CMK (cell line): Measurements from ENCODE around the gene CRB2.
"Not testable (repeated sequence)": the region's sequence is repeated elsewhere in the genome, so short reads cannot be mapped to it uniquely, and the experiment has no call there.

Experiments
- DNase-seq: peaks from one replicate; pipeline ENCODE4 v3.0.0-alpha.2; 2010; ENCODE audit warnings: low read depth

The CRB2 gene

DNA sequence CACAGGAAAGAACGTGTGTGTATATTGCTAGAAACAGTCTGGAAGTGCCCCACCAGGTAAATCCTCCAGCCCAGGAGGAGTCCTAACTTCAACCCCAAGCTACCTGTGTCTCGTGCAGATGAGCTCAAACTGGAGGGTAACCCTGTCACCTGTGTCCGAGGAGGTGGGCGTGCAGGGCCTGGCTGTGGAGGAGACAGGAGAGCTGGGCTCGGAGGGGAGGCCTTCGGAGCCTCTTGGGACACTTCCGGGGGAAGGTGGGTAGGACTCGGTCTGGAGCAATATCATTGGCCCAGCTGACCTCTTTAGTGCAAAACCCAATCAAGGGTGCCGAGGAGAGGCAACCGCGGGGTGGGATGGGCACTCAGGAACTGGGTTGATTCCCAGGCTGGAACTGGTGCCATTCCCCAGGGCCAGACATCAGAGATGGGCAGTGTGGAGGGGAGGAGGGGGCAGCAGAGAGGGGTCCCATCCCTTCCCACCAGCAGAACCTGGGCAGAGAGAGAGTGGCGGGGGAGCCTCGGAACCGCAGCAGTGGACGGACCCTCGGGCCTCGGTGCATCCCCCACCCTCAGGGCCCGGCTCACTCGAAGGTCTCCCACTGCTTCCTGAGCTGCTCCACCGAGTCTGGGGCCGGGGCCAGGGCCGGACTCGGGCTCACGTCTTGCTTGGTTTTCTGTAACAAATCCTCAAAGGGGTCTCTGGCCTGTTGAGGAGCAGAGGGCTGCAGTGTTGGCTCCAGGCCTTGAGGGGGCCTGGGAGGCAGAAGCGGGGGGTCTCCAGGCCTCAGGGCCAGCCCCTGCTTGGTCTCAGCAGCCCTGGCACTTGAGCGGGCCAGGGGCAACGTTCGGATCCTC, 25.1 kb downstream of the CRB2 start:
- DNase-seq: no peak

DNA sequence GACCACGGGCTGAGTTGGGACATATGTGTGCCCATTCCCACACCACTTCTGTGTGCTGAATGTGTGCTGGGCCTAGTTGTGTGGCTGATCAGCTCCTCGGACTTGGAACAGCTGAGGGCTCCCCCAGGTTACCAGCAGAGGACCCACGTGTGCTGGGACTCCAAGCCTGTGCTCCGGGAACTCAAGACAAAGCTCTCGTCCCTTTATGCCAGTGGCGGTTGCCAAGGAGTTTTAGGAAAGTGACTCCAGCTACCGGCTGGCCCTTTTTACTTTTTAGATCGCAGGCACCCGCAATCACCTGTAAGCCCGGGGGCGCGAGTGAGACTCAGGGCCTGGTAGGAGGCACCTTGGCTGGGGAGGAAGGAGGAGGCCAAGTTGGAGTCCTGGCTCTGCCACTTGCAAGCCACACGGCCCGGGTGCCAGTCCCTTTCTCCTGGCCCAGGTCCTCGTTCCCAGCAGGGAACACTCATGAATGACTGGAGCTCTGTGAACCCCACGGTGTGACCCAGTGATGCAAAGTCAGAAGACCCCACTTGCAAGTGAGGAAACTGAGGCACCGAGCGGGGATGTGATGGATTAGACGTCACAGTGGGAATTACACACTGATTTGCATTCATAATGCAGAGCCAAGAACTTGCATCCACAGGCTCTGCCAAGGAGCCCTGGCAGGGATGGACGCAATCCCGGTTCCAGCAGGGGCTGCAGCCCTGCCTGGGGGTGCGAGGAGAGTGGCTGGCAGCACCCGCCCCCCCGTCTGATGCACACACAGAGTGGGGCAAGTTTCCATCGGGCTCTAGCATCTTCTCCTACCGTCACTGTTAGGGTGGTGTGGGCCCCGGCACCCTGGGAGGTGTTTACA, 26.9 kb downstream of the CRB2 start:
- no peak for DNase-seq

DNA sequence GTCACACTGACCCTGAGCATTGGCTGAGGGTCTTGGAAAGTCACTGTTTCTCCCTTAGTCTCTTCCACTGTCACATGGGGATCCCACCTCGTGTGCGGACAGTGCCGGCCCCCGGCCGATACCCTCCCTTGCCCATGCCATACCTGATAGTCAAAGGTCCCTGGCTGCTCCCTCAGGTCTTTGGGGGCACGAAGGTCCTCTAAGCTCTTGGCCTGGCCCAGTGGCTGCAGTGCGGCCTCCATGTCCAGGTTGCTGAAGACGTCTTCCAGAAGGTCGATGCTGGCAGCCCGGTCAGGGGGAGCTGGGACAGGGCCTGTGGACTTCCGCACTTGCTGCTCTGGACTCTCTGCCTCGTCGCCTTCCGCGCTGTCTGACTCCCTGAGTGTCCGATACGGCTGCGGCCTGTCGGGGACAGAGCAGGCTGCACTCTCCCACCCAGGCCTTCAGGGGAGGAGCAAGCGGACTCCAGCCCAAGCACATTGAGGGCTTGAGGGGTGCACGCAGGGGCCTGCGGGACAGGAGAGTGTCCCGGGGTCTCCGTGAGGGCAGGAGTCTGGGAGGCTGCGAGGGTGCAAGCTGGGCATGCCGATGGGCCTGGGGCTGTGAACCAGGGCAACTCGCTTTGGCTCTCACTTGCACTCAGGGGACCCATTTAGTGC, 27.6 kb downstream of the CRB2 start:
- DNase-seq: no peak

DNA sequence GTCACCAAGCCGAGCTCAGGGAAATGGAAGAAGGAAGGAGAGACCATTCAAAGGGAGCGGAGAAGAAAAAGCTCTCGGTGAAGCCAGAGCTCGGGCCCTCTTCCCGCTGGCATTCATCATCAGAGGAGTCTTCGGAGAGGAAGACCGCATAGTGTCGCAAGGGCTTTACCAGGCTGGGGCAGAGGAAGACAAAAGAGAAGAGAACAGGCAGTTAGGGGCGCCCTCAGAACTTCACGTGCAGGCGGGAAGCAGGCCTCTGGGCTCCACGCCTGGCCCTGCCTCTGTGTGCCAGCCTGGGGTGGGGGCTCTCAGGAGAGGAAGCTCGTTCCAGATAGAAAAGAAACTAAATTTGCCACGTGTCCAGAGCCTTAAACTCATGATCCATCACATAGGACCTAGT, 31.7 kb downstream of the CRB2 start:
- no peak for DNase-seq

DNA sequence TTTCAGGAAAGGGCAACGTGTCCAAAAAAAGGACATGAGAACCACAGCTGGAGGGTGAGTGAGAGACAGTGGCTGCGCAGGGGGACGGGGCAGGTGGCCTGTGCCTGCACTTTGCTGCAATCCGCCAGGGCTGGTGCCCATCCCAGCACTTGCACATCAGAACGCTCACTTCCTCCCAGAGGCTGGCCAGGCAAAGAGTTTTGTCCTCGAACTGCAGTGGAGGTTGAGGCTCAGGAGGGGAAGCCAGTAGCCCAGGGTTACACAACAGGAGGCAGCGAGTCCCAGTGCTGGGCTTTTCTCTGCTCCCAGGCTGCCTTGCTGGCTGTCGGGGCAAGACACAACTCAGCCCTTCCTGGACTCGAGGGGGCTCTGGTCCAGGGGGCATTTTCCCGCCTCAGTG, 33.1 kb downstream of the CRB2 start:
- no peak for DNase-seq

GRCh38 chr9:123389698-123390097, 33.7 kb downstream of the CRB2 start:
- DNase-seq: no peak

- DNase-seq: no peak
These were observed 34.5 kb downstream of the CRB2 start for GRCh38 chr9:123390337-123391135.

DNA sequence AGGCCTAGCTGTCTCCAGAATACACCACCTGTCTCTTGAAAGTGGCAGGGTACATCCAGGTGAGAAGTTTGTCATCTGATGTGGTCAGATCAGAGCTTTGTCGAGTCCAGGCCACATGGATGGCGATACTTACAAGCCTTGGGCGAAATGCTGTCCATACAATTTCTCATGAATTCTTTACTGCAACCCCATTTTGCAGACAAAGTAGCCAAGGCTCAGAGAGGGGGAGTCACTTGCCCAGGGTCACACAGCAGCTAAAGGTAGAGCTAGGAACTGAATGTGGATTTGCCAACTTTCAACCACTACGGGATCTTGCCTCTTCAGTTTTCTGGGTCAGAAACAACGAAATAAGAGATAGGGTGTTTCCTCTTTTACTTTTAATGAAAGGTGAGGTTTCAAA, 35.2 kb downstream of the CRB2 start:
- DNase-seq: no peak

DNA sequence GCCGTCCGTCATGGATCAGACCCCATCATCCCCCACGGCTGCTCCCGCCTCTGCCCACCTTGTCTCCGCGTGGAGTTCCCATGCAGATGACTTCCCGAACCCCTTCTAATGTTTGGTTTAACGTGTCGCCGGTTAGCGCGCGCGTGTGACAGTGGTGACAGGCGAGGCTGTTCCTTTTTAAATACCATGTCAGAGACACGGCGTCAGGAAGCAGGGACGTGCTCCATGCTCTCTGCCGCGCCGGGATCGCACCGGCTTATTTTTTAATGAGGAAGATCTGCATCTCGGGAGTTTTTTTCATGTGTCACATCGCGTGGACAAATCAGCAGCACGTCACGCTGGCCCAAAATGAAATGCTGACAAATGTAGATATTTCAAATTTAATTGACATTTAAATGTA, 35.9 kb downstream of the CRB2 start:
- DNase-seq: no peak

DNA sequence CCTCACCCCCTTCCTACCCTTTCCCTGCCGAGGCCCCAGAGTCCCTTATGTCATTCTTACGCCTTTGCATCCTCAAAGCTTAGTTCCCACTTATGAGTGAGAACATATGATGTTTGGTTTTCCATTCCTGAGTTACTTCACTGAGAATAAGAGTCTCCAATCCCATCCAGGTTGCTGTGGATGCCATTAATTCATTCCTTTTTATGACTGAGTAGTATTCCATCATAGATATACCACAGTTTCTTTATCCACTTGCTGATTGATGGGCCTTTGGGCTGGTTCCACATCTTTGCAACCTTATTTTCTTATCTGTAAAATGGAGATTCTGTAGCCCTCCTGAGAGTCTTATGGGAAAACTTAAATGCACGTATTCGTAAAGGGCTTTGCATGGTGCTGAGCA, 36.8 kb downstream of the CRB2 start:
- DNase-seq: no peak

DNA sequence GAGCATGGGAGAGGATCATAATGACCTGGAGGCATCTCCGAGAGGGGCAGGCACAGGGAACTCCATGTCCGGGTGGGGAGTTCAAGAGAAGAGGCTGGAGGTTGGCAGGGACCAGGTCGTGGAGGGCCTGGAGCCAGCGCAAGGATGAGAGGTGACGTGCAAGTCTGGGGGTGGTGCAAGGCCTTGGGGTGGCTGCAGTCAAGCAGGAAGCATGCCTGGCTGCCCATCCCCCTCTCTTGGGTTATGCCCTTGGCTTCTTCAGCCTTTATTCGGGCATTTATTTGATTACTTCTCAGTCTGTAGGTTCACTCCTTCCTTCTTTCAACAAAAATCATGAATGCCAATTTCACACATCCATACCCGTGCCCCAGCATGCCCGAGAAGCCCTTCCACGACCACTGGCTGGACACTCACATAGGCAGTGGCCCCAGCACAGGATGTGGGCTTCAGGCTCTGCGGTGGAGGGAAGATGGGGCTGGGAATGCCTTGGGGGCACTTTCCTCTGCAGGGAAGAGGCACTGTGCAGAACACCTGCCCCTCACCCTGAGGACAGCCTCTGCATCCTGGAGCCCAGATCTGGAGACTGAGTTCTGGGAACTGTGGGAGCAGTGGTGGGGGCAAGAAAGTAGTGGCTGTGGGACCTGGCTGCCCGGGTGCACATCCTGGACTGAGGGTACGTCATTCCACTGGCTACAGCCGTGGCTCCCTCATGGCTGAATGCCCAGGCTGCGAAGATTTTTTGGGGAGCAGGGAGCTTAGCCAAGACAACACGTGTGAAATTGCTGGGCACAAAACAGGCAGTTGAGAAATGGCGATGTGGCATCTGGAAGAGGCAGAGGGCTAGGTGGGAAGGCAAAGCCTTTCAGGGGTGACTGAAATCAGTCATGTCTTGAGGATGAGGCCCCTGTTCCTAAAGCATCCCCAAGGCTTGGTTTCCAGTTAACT, 38.6 kb downstream of the CRB2 start:
- DNase-seq: peak; percentile 29

GRCh38 chr9:123395276-123395688, 39.3 kb downstream of the CRB2 start:
- no peak for DNase-seq

DNA sequence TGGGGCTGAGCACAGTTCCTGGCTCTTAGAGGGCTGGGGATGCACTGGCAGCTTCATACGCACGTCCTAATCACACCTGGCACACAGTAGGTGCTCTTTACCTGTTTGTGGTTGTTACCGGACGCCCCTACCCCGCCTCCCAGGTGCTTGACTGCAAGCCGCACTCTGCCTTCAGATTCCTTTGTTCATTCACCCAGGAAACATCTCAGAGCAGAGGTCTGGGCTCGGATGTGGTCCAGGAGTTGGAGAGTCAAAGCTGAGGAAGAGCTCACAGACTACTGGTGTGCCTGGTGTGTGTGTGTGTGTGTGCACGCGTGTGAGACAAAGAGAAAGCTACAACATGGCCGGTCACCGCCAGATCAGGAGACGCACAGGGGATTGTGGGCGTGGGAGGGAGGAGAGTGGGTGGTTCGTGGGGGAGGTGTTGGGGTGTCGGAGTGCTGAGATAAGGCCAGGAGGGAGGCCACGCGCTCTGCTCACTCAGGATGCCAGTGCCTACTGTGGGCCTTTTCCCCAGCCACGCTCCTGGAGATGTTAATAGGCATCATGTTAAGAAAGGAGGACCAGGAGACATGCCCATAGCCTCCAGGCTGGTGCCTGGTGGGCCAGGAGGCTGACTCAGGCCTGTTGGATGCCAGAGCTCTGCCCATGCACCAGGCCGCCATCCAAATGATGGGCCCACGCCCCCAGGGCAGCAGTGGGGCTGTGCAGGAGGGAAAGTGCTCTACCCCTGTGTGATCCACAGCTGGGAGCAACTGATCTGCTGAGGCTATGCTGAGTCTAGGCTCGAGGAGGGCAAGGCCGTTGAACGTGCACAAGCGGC, 39.9 kb downstream of the CRB2 start:
- peak; percentile 49 for DNase-seq

- no peak for DNase-seq
These were observed 42.0 kb downstream of the CRB2 start for GRCh38 chr9:123397975-123398374.

DNA sequence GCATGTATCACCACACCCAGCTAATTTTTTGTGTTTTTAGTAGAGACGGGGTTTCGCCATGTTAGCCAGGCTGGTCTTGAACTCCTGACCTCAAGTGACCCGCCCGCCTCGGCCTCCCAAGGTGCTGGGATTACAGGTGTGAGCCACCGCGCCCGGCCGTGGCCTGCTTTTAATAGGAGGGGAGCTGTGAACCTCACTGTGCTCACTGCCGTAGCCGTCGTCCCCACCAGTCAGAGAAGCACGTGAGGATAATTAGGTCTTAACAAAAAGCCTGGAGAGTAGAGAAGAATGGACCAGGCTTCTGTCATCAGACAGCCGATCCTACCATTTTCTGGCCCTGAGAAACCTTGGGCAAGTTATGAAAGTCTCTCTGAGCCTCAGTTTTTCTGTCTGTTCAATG, 42.9 kb downstream of the CRB2 start:
- DNase-seq: not testable (repeated sequence)

GRCh38 chr9:123399803-123400378, 43.9 kb downstream of the CRB2 start:
- DNase-seq: no peak

DNA sequence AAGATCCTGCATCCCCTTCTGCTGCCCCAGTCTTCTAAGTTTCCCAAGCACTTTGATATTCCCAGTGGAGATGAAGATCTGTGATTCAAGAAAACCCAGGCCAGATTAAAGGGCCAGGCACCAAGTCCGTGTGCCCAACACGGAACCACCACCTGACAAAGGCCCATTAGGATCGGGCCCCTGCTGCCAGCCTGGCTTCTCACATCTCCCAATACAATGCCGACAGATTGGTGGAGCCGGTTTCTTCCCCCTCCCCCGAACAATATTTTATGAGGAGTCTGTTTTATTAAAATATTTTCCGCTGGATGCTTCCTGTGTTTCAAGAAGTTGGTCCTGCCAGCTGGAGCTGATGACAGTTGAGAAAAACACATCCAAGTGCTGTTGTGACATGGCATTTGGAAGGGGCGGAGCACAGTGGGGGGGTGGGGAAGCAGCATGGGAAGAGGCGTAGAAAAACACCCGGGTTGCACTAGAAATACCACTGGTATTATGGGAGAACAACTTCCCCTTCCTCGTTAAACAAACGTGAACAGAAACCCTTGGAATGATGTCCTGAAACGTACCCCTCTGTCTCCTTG, 45.0 kb downstream of the CRB2 start:
- DNase-seq: no peak

DNA sequence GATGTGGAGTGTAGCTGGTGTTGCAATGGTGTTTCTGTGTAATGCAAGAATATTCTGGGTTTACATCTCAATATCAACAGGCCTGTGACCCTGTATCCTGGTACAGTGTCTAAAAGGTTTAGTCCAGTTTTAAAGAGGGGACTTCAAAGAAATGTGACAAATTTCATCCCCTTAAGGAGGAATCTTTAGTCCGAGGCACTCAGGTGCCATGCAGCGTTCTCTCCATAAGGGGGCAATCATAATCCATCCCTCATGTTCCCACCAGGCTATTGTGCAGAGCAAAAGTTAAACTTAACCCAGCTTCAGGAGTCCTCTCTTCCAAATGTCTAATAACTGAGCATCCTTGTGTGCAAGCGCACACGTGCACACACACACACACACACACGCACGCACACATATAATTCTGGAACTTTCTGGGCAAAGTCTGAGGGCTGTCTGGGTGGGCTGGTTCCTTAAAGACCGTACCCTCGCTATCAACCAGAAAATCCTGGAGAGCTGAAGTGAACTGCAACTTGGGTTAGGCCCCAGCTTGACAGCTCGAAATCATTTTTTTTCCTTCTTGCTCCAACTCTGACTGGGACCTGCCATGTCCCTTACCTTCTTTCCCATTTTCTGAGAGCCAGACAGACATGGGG, 46.0 kb downstream of the CRB2 start:
- DNase-seq: no peak
